C4-2B (cell line): Measurements from ENCODE around the gene EHD1.

Experiments used
- ZFX ChIP-seq: fragments of 450-650 bp; IDR thresholded peaks from 2 replicates; pipeline ENCODE4 v1.6.1; 2017
- TF ChIP-seq, protein P1 (sequence below): fragments of 450-650 bp; conservative IDR thresholded peaks from 2 replicates; pipeline ENCODE4 v1.5.1; 2017; ENCODE audit warnings: mild to moderate bottlenecking

- TF ChIP-seq, protein P1, sequence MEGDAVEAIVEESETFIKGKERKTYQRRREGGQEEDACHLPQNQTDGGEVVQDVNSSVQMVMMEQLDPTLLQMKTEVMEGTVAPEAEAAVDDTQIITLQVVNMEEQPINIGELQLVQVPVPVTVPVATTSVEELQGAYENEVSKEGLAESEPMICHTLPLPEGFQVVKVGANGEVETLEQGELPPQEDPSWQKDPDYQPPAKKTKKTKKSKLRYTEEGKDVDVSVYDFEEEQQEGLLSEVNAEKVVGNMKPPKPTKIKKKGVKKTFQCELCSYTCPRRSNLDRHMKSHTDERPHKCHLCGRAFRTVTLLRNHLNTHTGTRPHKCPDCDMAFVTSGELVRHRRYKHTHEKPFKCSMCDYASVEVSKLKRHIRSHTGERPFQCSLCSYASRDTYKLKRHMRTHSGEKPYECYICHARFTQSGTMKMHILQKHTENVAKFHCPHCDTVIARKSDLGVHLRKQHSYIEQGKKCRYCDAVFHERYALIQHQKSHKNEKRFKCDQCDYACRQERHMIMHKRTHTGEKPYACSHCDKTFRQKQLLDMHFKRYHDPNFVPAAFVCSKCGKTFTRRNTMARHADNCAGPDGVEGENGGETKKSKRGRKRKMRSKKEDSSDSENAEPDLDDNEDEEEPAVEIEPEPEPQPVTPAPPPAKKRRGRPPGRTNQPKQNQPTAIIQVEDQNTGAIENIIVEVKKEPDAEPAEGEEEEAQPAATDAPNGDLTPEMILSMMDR, result no peak
- TF ChIP-seq ZFX, result no peak
Observed at GRCh38 chr11:64900774-64901173, 22.4 kb upstream of the EHD1 start.
